ENCODE data around the gene ZNF496. TPM values are rescaled to one million over a fixed set of nuclear protein-coding genes. Genes with fewer than 3 reads are reported as not detected.

ZNF496 gene
- total and polyA plus RNA-seq, 9 donors, result 19.3 to 53.8 (median 40.0) TPM

DNA sequence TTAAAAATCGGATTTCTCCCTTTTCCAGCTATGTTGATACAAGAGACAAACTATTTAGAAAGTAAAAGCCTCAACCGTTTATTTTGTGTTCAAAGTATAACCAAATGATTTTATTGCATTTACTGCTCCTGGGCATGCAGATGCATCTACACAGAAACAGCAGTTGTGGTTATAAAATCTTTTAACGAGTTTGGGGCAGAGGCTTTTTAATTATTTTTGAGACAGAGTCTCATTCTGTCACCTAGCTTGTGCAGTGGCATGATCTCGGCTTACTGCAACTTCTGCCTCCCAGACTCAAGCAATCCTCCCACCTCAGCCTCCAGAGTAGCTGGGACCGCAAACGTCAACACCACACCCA is 33.6 kb downstream of the ZNF496 start:
- H3K4me1 ChIP-seq (ENCODE audit: insufficient read depth), result no peaks in the 10 kb centered on the region
- H3K9me3 ChIP-seq, result no peaks in the 10 kb centered on the region
- H3K36me3 ChIP-seq, result no peaks in the 10 kb centered on the region
- H3K27ac ChIP-seq, result no peak overlapping the region
- no peak overlapping the region for H3K4me3 ChIP-seq
- TF ChIP-seq, protein P1, sequence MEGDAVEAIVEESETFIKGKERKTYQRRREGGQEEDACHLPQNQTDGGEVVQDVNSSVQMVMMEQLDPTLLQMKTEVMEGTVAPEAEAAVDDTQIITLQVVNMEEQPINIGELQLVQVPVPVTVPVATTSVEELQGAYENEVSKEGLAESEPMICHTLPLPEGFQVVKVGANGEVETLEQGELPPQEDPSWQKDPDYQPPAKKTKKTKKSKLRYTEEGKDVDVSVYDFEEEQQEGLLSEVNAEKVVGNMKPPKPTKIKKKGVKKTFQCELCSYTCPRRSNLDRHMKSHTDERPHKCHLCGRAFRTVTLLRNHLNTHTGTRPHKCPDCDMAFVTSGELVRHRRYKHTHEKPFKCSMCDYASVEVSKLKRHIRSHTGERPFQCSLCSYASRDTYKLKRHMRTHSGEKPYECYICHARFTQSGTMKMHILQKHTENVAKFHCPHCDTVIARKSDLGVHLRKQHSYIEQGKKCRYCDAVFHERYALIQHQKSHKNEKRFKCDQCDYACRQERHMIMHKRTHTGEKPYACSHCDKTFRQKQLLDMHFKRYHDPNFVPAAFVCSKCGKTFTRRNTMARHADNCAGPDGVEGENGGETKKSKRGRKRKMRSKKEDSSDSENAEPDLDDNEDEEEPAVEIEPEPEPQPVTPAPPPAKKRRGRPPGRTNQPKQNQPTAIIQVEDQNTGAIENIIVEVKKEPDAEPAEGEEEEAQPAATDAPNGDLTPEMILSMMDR (IDR thresholded peaks at IDR 0.05), result no peak
- TF ChIP-seq POLR2A (IDR thresholded peaks at IDR 0.05) (no peak), EP300 (IDR thresholded peaks at IDR 0.05) (no peak)
- DNase-seq, result no peak
- no peaks in the 10 kb centered on the region for H3K27me3 ChIP-seq
- intact Hi-C loops (cut with DNase I), result no loop called here
- 64 to 75% (median 66%) methylated on average over 6 of the region's 6 CpGs for WGBS, 3 donors

DNA sequence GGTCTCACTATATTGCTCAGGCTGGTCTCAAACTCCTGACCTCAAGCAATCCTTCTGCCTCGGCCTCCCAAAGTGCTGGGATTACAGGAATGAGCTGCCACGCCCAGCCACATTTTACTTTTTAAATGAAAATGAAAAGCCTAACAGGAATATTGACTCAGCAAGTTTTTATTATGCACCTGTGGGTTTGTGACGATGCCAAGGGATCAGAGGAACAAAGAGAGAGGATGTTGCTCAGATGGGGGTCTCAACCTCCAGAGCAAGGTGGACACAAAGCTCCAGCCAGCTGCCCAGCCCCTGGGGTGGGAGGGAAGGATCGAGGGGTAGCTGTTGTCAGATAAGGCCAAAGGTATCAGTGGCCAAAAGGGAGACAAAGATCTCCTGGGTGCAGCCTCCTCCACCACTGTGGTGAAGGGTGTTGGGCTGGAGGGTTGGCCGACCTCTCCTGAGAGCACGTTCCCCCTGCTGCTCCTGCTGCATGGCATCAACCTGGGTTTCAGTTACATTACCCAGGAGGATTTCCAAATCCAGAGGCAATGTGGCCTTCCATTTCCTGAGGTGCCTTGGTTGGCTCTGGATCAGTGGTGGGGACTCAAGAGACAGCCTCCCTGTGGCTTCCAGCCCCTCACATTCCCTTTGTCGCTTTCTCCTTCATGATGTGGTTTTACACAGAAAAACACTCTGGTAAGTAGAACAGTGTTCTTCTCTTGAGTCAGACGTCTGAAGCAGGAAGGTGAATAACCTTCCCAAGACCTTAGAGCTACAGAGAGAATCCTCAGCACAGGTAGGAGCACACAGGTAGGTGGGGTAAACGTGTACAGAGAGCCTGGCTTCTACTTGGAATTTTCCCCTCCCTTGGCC is 34.2 kb downstream of the ZNF496 start:
- no peaks in the 10 kb centered on the region for H3K27me3 ChIP-seq
- intact Hi-C loops (cut with DNase I), result no loop called here
- no peaks in the 10 kb centered on the region for H3K4me1 ChIP-seq (ENCODE audit: insufficient read depth)
- no peak overlapping the region for H3K4me3 ChIP-seq
- TF ChIP-seq, protein P1 (IDR thresholded peaks at IDR 0.05), result no peak
- no peaks in the 10 kb centered on the region for H3K9me3 ChIP-seq
- no peak overlapping the region for H3K27ac ChIP-seq
- H3K36me3 ChIP-seq, result no peaks in the 10 kb centered on the region
- DNase-seq, result no peak
- 80 to 87% (median 82%) methylated on average over 9 of the region's 9 CpGs for WGBS, 3 donors

DNA sequence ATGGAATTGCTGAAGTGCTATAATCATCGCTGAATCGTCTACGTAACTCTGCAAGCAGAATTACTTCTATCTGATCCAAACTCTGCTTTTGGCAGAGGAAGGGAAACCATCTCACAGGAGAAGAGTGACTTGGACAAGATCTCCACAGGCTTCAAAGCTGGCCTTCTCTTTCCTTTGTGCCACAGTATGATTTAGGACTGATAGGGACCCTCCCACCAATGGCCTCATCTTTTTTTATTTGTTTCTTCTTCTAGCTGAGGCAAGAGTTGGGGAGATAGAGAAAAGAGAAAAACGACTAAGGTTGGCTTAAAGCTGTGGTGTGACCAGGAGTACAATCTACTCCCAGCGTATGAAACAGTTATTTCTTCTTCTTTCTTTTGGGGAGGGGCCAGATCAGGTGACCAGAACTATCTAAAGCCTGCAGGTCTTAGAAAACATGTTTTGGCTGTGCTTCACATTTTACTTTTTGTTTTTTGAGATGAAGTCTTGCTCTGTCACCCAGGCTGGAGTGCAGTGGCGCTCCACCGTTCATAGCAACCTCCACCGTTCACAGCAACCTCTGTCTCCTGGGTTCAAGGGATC is 35.0 kb downstream of the ZNF496 start:
- H3K27me3 ChIP-seq, result no peaks in the 10 kb centered on the region
- H3K4me3 ChIP-seq, result no peak overlapping the region
- TF ChIP-seq EP300 (IDR thresholded peaks at IDR 0.05) (no peak), POLR2A (IDR thresholded peaks at IDR 0.05) (no peak)
- TF ChIP-seq, protein P1 (IDR thresholded peaks at IDR 0.05), result no peak
- WGBS, 3 donors, result 79 to 83% (median 80%) methylated on average over 8 of the region's 8 CpGs
- H3K9me3 ChIP-seq, result no peaks in the 10 kb centered on the region
- no peaks in the 10 kb centered on the region for H3K36me3 ChIP-seq
- intact Hi-C loops (cut with DNase I), result no loop called here
- DNase-seq, result no peak
- no peak overlapping the region for H3K27ac ChIP-seq
- H3K4me1 ChIP-seq (ENCODE audit: insufficient read depth), result no peaks in the 10 kb centered on the region

DNA sequence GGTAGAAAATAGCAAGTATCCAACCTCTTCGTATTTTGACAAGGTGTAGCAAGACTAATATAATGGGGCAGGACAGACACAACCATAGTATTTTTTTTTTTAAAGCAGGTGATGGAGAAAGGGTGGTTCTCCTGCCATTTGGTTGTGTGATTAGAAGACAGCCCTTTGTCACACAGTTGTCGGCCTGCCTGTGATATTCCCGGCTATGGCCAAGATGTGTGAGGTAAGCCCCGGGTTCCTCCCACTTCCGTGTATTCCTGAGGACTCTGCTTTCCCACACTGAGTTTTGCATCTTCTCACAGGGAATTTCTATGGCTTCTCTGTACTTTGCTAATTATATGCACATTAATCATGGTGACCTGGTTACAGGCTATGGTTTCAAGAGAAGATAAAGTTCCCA is 35.9 kb downstream of the ZNF496 start:
- Histone ChIP-seq H3K27ac (no peak overlapping the region), H3K9me3 (no peaks in the 10 kb centered on the region), H3K4me3 (no peak overlapping the region), H3K36me3 (no peaks in the 10 kb centered on the region), H3K27me3 (no peaks in the 10 kb centered on the region), H3K4me1 (ENCODE audit: insufficient read depth) (no peaks in the 10 kb centered on the region)
- 60 to 70% (median 69%) methylated on average over 5 of the region's 5 CpGs for WGBS, 3 donors
- DNase-seq, result no peak
- intact Hi-C loops (cut with DNase I), result no loop called here
- no peak for TF ChIP-seq POLR2A (IDR thresholded peaks at IDR 0.05)
- no peak for TF ChIP-seq EP300 (IDR thresholded peaks at IDR 0.05)
- TF ChIP-seq, protein P1 (IDR thresholded peaks at IDR 0.05), result no peak
